HG03442 (cell line): Measurements from ENCODE around the gene RER1.

Experiments used
- ATAC-seq: cut with Tn5 transposase; IDR thresholded peaks from one replicate; pipeline ENCODE4 v1.9.1; 2021; ENCODE audit warnings: mild to moderate bottlenecking, moderate library complexity; ENCODE audit not compliant: unreplicated experiment

The RER1 gene

DNA sequence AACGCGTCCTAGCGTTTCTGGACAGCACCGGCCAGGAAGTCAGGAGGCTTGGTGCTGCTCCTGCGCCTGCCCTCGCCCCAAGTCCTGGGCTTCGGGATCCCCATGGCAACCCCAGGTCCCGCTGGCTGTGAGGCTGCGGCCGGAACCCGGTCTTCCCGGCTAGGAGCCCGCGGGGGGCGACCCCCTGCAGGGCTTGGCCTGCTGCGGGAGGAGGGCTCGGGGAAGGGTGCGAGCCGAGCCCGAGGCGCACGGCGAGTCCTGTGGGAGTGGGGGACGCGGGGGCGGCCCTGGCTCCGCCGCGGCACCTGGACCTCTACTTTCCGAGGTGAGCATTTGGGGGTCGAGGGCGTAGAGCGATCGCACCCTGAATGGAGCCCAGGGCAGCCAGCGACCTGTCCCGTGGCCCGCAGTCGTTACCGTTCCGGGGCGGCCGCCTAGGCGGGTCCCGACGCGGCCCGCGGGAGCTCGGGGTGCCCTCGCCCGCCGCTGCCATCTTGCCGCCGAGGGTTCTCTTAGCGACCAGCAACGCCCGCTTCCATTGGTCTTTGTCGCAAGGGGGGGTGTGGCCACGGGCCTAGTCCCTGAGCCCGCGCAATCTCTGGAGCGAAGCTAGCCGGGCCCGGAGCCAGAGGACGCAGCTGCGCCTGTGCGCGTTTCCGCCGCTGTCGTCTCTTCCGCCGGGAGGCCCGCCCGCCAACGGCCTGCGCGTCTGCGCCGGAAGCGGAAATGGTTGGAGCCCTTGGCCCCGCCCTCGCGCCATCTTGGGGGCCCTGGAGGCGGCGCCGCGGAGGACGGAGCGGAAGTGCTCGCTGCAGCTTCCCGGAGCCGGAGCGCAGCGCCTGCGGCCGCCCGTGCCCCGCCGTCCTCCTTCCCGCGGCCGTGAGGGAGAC, at the start of gene RER1, which contains the start of gene MORN1:
TSS of gene RER1 (plus strand) at position 801 of the 890 bp plus-strand sequence. CDS start 3,950 bp downstream, outside the sequence.
TSS of gene MORN1 (minus strand) at position 514 of the 890 bp plus-strand sequence. CDS start at position 493, 21 bp downstream.
- peak; percentile 81 for ATAC-seq

DNA sequence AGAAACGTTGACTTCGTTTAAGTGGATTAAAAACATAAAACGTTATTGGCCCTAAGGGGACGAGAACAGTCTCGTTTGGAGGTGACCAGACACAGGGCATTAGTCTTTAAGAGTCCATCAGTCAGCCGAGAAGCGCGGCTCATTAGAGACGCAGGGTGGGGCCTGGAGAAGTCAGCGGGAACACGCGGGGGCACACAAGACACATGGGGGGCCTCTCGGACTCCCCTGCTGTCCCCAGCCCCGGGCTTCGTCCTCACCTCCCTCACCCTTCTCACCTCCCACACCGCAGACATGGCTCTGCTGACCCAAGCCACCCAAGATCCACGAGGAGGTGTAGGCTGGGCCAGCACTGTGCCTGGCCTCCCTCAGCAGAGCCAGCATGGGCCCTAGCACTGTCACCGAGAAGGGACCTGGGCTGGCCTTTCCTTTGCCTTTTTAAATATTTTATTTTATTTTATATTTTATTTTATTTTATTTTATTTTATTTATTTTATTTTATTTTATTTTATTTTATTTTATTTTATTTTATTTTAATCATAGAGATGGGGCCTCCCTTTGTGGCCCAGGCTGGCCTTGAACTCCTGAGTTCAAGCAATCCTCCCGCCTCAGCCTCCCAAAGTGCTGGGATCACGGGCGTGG, 49.1 kb upstream of the RER1 start:
- ATAC-seq = no peak

GRCh38 chr1:2343023-2343935, 48.4 kb upstream of the RER1 start:
- ATAC-seq = no peak

DNA sequence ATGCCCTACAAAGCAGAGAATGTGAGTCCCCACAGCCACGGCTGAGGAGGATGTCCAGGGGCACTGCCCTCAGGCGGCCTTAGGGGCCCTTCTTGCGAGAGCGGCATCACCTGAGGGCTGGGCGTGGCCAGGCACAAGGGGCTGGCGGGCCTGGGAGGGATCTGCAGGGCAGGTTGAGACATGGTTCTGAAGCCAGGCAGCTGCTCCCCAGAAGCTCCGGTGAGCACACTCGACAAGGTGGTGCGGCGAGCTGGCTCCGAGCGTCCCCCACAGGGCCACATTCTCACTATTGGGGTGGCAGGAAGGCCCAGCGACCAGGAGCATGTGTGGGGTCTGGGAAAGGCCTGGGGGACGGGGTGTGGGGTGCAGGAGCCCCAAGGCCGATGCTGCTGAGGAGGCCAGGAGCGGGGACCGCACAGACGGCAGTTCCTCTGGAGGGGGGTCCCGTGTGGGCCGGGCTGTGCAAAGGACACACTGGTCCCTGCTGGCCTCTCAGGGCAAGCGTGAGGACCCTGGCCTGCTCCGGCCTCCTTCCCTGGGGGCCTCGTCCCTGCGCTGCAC, 47.4 kb upstream of the RER1 start:
- ATAC-seq = no peak

DNA sequence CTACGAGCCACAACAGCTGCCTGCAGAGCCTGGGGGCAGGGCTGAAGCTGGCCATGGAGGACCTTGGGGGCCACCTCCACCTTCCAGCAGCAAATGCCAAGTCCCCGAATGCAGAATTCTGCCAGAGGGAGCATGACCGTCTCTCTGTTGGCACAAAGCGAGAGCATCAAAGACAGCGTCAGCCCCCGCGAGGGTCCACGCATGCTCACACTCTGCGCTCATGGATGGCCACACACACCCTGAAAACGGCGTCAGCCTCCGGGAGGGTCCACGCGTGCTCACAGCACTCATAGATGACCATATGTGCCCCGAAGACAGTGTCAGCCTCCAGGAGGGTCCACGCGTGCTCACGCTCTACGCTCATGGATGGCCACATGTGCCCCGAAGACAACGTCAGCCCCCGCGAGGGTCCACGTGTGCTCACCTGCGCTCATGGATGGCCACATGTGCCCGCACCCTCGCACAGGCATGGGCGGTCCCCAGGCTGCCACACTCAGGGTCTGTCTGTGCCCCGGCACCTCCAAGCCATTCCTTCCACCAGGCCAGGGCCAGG, 46.8 kb upstream of the RER1 start:
- ATAC-seq = no peak

DNA sequence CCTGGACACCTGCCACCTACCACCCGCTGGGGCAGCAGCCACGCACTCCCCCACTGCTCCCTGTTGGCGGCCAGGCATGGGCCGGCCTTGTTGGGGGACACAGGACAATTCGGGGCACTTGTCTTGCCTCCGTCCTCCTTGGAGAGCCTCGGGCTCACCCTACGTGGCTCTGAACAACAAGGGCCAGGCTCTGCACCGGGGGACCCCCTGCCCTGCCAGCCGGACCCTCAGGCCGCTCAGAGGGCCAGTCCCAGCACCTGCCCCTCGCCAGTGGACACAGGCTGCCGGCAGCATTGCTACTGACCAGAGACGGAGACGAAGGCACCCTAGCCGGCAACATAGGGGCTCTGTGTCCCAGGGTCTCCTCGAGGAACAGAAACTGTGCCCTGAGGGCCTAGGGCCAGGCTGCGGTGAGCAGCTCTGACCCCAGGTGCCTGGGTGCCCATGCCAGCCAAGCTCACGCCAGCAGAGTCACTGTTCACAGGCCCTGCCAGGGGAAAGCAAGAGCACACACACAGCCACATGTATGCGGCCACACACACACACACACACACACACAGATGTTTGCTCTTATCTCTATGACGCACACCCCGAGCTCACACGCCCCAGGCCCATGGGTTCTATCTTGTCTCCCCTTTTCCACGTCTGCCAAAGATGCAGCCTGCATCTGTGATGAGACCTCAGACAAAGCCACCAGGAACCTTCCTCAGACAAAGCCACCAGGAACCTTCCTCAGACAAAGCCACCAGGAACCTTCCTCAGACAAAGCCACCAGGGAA, 46.2 kb upstream of the RER1 start:
- ATAC-seq = no peak

GRCh38 chr1:2346691-2347408, 44.8 kb upstream of the RER1 start:
- no peak for ATAC-seq

GRCh38 chr1:2347409-2347785, 44.2 kb upstream of the RER1 start:
- no peak for ATAC-seq

GRCh38 chr1:2347896-2348295, 43.7 kb upstream of the RER1 start:
- ATAC-seq = no peak

DNA sequence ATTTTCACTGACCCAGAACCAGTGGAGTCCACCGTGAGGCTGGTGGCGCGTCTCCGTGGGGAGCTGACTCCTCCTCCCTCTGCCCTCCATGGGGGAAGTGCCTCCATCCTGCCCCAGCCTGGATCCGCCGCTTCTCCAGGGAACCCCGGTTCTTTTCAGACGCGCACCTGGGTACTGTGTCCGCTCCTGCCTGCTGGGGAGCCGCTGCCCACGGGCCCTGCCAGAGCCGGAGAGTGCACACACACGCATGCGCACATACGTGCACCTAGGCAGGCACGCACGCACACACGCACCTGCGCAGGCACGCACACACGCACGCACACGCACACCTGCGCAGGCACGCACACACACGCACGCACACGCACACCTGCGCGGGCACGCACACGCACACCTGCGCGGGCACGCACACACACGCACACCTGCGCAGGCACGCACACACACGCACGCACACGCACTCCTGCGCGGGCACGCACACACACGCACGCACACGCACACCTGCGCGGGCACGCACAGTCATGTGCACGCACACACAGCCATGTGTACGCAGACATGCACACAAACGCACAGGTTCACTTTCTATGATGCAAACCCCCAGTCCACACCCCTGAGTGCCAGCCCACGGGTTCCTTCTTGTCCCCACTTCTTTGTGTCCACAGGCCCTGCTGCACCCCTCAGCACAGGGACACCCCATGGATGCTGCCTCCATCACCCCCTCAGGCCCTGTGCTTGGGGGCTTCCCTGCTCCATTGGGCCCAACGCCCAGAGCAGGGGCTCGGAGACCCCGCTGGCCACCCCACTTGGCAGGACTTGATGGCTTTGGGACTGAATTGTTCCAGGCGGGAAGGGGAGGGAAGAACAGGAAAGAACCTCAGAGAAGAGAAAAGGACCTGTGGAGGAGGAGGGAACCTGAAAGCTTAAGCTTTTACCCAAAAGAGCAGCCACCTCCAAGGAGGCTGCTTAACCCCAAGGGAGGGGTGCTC, 43.0 kb upstream of the RER1 start:
- ATAC-seq = no peak

GRCh38 chr1:2349806-2350205, 41.8 kb upstream of the RER1 start:
- no peak for ATAC-seq

DNA sequence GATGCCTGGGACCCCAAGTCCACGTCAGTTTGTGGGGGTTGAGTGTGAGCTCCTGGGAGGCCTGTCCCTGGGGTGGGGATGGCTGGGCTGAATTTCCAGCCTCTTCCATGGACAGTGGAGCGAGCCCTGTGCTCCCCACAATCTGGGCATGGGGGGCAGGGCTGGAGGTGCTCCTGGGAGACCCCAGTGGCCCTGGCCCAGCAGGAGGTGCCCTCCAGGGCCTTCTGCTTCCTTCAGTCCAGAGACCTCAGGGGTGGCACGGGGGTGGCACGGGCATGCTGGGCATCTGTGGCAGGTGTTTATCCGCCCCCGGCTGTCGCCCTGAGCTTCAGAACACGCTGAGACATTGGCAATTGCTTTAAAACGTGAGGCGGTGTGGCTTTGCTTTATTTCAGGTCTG, 41.1 kb upstream of the RER1 start:
- no peak for ATAC-seq

GRCh38 chr1:2350911-2351655, 40.6 kb upstream of the RER1 start:
- no peak for ATAC-seq

GRCh38 chr1:2351723-2352122, 39.9 kb upstream of the RER1 start:
- no peak for ATAC-seq

DNA sequence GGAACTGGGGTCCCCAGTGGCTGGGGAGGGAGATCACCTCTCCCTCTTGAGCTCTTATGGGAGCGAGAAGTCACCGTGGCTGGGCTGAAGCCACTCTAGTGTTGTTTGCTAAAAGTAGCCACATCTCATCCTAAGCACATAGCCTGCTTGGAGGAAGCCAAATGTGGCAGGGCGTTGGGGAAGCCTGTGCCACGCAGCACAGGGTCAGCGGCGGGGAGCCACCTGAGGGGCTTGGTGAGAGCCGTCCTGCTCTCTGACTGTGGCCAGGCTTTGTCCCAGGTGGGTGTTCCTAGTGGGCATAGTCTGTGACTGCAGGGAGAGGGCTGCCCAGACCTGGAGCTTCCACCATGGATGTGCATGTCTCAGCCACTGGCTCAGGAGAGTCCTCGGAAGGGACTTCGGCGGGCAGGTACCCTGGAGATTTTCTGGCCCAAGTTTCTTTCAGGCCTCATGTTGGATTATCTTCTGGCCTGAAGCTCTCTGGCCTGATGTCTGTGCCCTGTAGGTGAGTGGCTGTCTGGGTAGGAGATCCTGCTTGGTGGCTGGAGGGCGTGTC, 39.2 kb upstream of the RER1 start:
- ATAC-seq = no peak

DNA sequence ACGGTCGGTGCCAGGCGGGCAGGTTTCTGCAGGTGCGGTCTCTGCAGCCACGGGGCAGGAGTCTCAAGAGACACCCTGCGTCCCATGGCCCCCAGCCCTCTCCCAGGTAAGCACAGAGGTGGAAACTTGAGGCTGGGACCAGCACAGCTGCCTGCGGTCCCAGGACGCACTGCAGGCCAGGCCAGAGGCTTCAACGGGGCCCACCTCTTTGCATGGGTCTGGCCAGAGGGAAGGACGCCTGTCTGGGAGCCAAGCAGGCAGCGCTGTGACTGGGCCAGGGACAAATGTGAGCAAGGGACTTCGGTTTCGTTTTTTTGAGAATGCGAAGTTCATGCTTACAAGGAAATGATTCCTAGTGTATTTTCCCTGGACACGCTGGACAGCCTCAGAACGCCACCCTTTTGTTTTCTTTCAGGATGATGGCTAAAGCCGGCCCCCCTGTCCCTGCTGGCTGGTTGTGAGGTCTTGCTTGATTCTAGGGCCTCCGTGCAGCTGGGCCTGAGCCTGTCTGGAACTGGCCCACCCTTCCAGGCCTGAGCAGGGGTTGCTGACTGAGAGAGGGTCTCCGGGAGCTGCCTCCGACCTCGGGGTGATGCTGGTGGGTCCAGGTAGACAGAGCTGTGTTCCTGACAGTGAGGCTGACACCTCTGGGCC, 38.6 kb upstream of the RER1 start:
- no peak for ATAC-seq
